Left lung (tissue), 10 donors: Measurements from ENCODE around the gene GALNT10. TPM values are rescaled to one million over a fixed set of nuclear protein-coding genes. Genes with fewer than 3 reads are reported as not detected.
A peak's percentile ranks its signal among the peaks of the same experiment; 100 is the strongest.

Experiments
- ATAC-seq: fragments of 200-7000 bp; cut with Tn5 transposase; one replicate; pipeline ENCODE4 v1.9.1; 2020; ENCODE audit warnings: moderate library complexity
- DNase-seq, 4 donors: peaks; one replicate each; pipeline ENCODE4 v3.0.0-alpha.2; 2013 to 2020
- H3K27ac ChIP-seq, 2 donors: fragments of 200-600 bp; sonication (generic) in 1 of 2; one replicate each; pipeline versions ENCODE4 v1.5.0 to v1.8.0; 2020 to 2021
- H3K27me3 ChIP-seq, 2 donors: fragments of 200-600 bp; sonication (generic) in 1 of 2; one replicate each; pipeline versions ENCODE4 v1.5.0 to v1.8.0; 2020 to 2021
- H3K36me3 ChIP-seq, 2 donors: fragments of 200-600 bp; sonication (generic) in 1 of 2; one replicate each; pipeline versions ENCODE4 v1.5.0 to v1.8.0; 2020 to 2021
- H3K4me1 ChIP-seq, 2 donors: fragments of 200-600 bp; one replicate each; pipeline ENCODE4 v1.8.0; 2021
- H3K4me3 ChIP-seq, 2 donors: fragments of 200-600 bp; sonication (generic) in 1 of 2; one replicate each; pipeline versions ENCODE4 v1.5.0 to v1.8.0; 2020 to 2021; ENCODE audit warnings: mild to moderate bottlenecking in 1 of 2
- H3K9me3 ChIP-seq, 2 donors: fragments of 200-600 bp; sonication (generic) in 1 of 2; one replicate each; pipeline versions ENCODE4 v1.5.0 to v1.8.0; 2020 to 2021
- CTCF ChIP-seq, 2 donors: fragments of 200-600 bp; sonication (generic) in 1 of 2; IDR thresholded peaks; one replicate each; pipeline versions ENCODE4 v1.5.0 to v1.8.0; 2021; ENCODE audit warnings: antibody characterized with exemption in 2 of 2
- intact Hi-C, 2 donors: fragments of 100-400 bp; cut with DNase I; formaldehyde crosslinking; loops; one replicate each; pipeline versions ENCODE4 v1.11.2 to v1.14.2; 2022
- polyA plus RNA-seq, 6 donors: library from polyadenylated mRNA; unstranded; fragments of 120-200 nt; gene quantifications; one replicate each; pipeline ENCODE4 v1.2.1, GENCODE V29; 2013; ENCODE audit not compliant: insufficient read length in 6 of 6
- total RNA-seq, 2 donors: library from RNA; stranded (reverse); fragmentation: NEBNext Ultra II Directional; extraction: Animal tissue kit (Norgen Biotek cat#: 25700); gene quantifications; one replicate each; pipeline ENCODE4 v1.2.1, GENCODE V29; 2021
- donor health status: DM: no; HTN: yes; CAD: no.
- donor health status: DM: no; HTN: no; CAD: no.

GALNT10 gene
- total and polyA plus RNA-seq, 8 donors: 21.2 to 117 (median 25.7) TPM

DNA sequence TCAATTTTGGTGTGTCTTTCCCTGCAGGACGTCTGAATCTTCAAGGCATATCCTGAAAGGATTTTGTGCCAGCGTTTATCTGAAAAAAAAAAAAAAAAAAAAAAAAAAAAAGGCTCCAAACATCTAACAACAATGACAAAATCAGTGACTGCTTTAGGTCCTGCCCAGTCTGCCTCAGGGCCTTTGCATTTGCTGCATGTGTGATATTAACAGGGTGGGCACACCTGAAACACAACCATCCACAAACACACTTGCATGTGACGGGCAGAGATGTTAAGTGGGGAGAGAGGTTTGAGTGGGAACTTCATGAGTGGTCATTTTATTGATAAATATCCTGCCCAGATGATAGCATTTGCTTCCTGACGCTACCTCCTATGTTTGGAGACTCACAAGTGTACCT, 172.9 kb downstream of the GALNT10 start:
- no peak overlapping the region for H3K27ac ChIP-seq
- H3K9me3 ChIP-seq: no peaks in the 10 kb centered on the region
- intact Hi-C loops: no loop called here
- no peak overlapping the region for H3K4me3 ChIP-seq
- H3K36me3 ChIP-seq: no peaks in the 10 kb centered on the region
- no peaks in the 10 kb centered on the region for H3K27me3 ChIP-seq
- DNase-seq (no peak), ATAC-seq (no peak)
- peaks cover 5 to 12% of the 10 kb centered on the region in 2 donors for H3K4me1 ChIP-seq
- no peak for TF ChIP-seq CTCF (IDR thresholded peaks at IDR 0.05)

DNA sequence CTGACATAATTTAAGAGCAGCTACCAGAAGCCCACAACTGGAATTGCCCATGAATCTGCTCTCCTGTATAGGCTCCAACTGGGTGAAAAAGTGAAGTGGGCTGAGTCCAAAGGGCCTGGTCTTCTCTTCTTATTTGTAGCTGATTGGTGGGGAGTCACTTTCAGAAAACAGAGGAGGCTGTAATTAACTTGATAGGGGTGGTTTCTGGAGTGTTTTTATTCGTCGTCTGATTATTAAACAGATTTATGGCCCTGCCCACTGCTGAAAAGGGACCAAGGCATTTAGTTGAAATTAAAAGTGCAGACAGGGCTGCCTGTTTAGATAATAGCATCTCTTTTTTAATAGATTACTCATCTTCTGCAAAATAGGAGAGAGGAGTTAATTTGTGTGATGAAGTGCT, 174.2 kb downstream of the GALNT10 start:
- Histone ChIP-seq H3K4me1 (peaks cover 5 to 14% of the 10 kb centered on the region in 2 donors), H3K9me3 (no peaks in the 10 kb centered on the region), H3K36me3 (peaks cover 0 to 6% of the 10 kb centered on the region in 2 donors), H3K27me3 (no peaks in the 10 kb centered on the region), H3K4me3 (no peak overlapping the region), H3K27ac (no peak overlapping the region)
- ATAC-seq: no peak
- intact Hi-C loops: no loop called here
- DNase-seq: no peak
- TF ChIP-seq CTCF (IDR thresholded peaks at IDR 0.05): no peak

DNA sequence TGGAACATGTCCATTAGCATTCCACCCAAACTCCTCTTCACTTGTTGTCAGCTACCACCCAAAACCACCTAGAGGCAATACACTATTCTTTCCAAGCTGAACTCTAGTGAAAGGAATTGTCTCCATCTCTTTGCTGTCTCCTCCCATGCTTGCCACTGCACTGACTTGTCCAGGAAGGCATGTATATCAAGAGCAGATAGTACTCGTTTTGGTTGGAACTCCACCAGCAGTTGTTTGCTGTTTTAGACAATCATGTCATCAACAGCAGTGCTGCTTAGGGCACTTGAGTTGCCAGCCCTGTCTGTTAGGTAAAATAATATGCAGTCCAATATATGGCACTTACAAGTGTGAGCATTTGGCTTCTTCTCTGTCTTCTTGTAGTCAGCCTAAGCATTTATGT, 175.3 kb downstream of the GALNT10 start:
- Histone ChIP-seq H3K27me3 (no peaks in the 10 kb centered on the region), H3K9me3 (no peaks in the 10 kb centered on the region), H3K4me1 (peaks cover 5 to 14% of the 10 kb centered on the region in 2 donors), H3K36me3 (peaks cover 0 to 6% of the 10 kb centered on the region in 2 donors), H3K4me3 (no peak overlapping the region), H3K27ac (no peak overlapping the region)
- intact Hi-C loops: no loop called here
- ATAC-seq: no peak
- DNase-seq: no peak
- TF ChIP-seq CTCF (IDR thresholded peaks at IDR 0.05): no peak

DNA sequence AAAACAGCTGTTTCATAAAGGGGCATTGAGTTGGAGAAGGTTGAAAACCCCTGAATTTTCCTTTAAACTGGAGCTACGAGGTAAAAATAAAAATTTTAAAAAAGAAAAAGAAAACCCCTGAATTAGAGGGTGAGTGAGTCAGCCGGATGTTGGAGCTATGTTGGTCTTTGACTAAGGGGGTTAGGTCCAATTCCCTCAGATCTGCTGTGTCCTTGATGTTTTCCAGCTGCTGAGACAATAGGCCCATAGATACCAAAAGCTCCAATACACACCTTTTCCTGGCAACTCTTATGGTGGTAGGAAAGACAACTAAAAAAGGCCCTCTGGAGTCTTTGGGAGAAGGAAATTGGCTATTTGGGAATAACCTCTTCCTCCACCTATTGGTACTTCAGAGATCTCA, 175.8 kb downstream of the GALNT10 start:
- TF ChIP-seq CTCF (IDR thresholded peaks at IDR 0.05): no peak
- Histone ChIP-seq H3K4me1 (peaks cover 6 to 14% of the 10 kb centered on the region in 2 donors), H3K4me3 (no peak overlapping the region), H3K27me3 (no peaks in the 10 kb centered on the region), H3K9me3 (no peaks in the 10 kb centered on the region), H3K36me3 (peaks cover 0 to 6% of the 10 kb centered on the region in 2 donors), H3K27ac (peak overlapping the region in 1 of 2 donors; percentile 9)
- intact Hi-C loops: no loop called here
- DNase-seq: no peak
- ATAC-seq: no peak

DNA sequence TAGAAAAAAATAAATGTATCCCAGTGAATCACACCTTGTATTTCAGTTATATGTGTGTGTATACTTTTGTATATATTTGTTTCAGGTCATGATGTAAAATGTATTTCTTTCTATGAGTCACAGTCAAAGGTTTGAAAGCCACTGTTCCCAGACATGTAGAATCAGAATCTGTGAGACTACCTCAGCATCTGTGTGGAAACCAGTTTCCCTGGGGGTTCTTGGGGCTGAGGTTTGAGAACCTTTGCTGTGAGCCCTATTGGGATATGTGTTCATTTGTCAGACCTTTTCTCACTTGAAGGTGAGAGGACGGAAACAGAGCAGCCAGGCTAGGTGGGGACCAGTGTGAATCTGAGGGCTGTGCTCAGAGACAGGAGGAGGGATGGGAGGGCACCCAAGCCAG, 176.6 kb downstream of the GALNT10 start:
- intact Hi-C loops: no loop called here

More for the DNA sequence above, 176.6 kb downstream of the GALNT10 start:
- Histone ChIP-seq H3K27me3 (no peaks in the 10 kb centered on the region), H3K9me3 (no peaks in the 10 kb centered on the region), H3K36me3 (peaks cover 0 to 6% of the 10 kb centered on the region in 2 donors), H3K4me3 (no peak overlapping the region), H3K4me1 (peaks cover 11 to 14% of the 10 kb centered on the region in 2 donors), H3K27ac (peak overlapping the region in 1 of 2 donors; percentile 78)
- no peak for TF ChIP-seq CTCF (IDR thresholded peaks at IDR 0.05)
- no peak for DNase-seq
- no peak for ATAC-seq
